Stimulated activated CD8-positive, alpha-beta memory T cell treated with anti-CD3 and anti-CD28 coated beads, Interleukin-2, amount 100 ng/mL, for 48 hours (primary cell): ENCODE measurements around the gene MRPL24.
"Not testable (repeated sequence)": the region's sequence is repeated elsewhere in the genome, so short reads cannot be mapped to it uniquely, and the experiment has no call there.

Source experiments
- DNase-seq, 2 donors: peaks; one replicate each; pipeline ENCODE4 v3.0.0-alpha.2; 2020; ENCODE audit warnings: low read depth in 2 of 2

MRPL24 gene

DNA sequence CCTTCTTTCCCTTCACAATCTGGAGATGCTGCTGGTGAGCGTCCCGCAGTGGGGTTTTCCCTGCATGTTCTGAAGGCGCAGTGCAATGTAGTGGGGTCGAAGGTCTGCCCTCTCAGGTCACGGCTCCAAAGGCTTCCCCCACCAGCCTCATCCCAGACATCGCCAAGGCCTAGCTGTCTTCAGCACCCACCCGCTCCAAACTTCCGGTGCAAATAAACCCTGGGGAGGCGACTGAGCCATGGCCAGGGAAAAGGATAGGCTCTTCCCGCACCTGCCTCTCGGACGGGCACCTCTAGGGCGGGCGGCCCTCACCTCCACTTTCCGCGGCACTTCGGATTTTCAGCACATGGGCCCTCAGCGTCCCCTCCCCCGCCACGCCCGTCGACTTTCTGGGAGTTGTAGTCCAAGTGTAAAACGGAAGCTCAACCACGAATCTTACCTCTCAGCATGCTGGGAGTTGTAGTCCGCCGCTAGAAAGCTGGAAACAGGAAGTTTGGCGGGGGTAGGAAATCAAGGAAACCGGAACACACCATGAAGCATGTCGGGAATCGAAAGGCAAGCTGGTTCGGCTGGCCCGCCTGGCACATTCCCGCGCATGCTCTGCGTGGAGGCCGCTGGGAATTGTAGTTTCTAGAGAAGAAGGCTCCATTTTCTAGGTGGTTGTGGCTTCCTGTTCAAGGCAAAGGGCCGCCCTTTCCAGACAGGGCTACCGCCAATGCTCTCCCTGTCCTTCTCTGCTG lies at the start of gene MRPL24:
MRPL24 (minus strand) TSS at position 348 of the 740 bp plus-strand sequence. CDS start 2,384 bp downstream, outside the sequence.
- peak; percentile 90 to 93 for DNase-seq

DNA sequence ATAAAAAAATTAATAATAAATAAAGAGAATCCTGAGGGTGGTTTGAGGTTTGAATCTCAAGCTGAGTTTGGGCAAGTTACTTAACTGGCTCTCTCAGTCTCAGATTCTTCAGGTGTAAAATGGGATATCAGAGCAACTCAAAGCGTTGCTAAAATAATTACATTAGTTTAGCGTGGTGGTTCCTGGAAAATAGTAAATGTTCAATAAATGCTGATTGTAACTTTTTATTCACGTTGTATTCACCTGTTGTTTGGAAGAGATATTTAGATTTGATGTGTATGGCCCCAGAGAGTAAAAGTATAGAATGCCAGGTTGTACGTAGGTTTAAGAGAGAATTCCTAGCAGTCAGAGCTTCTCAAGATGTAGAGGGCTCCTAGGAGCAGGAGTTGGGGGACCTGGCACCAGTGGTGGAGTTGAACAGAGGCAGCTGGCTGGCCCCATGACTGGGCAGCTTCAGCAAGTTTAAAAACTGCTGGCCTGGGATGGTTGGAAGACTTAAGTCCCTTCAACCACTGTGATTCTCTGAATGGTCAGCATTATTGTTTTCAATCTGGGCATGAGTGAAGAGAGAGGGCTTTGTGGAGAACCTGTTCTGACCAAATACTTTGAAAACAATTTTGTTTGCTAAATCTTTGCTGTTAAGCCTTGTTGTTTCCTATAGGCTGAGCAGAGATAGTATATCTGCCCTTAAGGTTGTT lies 48.9 kb upstream of the MRPL24 start:
- no peak for DNase-seq

DNA sequence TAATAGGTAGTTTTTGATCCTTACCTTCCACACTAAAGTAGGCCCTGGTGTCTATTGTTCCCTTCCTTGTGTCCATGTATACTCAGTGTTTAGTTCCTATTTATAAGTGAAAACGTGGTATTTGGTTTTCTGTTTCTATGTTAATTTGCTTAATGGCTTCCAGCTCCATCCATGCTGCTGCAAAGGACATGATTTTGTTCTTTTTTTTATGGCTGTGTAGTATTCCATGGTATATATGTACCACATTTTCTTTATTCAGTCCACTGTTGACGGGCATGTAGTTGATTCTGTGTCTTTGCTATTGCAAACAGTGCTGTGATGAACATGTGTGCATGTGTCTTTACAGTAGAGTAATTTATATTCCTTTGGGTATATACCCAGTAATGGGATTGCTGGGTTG lies 47.2 kb upstream of the MRPL24 start:
- no peak for DNase-seq

DNA sequence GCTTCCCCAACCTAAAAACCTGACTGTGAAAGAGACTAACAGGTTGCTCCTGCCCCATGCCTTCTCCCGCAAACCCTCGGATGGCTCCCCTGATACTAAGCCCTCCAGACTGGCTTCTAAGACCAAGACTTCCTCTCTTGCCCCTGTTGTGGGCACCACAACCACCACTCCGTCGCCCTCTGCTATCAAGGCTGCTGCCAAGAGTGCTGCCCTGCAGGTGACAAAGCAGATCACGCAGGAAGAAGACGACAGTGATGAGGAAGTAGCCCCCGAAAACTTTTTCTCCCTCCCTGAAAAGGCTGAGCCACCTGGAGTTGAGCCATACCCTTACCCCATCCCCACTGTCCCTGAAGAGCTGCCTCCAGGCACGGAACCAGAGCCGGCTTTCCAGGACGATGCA lies 45.8 kb upstream of the MRPL24 start:
- DNase-seq: no peak

DNA sequence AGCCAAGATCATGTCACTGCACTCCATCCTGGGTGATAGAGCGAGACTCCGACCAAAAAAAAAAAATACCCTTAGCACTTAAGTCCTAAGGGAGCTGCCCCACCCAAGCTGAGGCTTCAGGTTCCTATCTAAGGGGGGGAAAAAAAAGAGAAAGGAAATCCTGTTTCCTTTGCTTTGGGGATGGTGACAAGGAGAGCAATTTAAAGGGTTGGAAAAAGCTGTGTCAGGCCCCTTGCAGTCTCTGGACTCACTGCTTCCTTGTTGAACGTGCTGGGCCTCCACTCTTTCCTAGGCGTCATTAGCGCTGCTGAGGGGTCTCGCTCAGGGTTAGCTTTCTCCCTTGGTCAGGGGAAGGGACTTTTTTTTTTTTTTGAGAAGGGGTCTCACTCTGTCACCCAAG lies 44.6 kb upstream of the MRPL24 start:
- no peak for DNase-seq

DNA sequence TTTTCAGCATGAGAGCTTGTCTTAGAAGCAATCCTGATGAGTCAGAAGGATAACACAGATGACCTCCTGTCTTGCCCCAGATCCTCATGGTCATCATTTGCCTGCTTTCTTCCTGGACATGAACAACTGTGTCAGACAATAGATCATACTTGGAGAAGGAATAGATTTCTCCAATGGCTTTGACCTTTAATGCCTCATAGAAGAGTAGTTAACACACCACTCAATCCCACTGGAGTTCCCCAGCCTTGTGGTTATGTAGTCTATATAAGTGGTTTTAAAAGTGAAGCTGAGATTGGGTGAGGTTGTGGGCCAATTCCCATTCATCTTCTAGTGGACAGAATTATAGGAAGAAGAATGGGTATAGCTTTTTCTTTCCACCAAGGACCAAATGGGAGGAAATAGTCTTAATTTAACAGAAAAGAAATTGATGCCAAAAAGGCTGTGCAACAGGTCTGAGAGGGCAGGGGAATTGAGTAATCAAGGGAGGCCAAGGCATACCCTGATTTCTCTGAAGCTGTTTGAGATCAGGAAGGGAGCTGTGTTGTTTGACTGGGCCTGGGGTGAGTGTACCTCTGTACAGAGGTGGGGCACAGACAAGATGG lies 40.8 kb upstream of the MRPL24 start:
- DNase-seq: no peak

DNA sequence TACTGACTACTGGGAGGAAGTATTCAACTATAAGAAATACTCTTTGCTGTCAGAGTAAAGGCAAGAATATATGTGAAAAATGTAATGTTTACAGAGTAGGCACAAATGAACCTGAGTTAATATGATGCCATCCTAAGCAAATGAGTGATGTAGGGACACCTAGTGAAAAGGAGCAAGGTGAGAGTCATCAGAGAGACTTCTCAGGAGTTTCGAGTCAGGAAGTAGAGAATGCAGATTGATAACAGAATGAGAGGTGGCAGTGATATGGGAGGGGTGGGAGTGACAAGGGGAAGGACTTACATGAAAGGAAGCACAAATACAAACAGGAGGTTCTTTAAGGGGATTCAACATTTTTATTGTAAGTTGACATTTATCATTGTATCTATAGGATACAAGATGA lies 36.7 kb upstream of the MRPL24 start:
- no peak for DNase-seq

DNA sequence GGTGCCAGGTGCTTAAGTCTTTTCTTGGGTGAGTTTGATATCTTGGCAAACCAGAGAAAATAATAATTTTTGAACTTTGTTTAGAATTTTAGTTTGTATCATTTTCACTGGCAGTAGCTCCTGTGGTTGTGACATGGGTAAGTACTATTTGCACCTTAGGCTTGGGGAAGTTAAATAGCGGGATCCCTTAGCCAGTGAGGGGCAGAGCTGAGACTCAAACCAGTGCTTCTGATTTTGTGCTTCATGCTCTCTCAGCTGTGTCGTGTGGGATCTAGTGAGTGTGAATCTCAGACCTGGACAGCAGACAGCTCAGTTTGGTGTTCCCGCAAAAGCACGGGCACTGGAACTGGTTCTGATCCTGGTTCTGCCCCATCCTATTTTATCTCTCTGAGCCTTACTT lies 36.1 kb upstream of the MRPL24 start:
- no peak for DNase-seq

DNA sequence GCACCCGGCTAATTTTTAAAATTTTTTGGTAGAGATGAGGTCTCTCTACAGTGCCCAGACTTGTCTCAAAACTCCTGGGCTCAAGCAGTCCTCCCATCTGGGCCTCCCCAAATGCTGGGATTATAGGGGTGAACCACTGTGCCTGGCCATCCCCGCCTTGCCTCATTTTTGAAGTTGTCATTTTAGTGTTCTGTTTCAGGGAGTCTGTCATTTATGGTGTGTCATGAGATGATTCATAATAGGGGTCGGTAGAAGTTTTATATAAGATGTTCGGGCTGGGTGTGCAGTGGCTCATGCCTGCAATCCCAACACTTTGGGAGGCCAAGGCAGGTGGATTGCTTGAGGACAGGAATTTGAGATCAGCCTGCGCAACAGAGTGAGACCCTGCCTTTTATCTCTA lies 34.9 kb upstream of the MRPL24 start:
- DNase-seq: no peak

DNA sequence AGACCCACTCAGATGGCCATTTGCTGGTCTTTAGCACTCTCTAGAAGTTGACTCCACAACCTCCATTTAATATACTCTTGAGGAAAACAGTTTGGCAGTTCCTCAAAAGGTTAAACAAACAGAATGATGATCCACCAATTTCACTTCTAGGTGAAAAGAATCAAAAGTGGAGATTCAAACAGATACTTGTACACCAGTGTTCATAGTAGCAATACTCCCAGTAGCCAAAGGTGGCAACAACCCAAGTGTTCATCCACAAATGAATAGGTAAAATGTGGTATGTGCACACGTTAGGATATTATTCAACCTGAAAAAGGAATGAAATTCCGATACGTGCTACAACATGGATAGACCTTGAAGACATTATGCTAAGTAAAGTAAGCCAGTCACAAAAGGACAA lies 32.7 kb upstream of the MRPL24 start:
- no peak for DNase-seq

DNA sequence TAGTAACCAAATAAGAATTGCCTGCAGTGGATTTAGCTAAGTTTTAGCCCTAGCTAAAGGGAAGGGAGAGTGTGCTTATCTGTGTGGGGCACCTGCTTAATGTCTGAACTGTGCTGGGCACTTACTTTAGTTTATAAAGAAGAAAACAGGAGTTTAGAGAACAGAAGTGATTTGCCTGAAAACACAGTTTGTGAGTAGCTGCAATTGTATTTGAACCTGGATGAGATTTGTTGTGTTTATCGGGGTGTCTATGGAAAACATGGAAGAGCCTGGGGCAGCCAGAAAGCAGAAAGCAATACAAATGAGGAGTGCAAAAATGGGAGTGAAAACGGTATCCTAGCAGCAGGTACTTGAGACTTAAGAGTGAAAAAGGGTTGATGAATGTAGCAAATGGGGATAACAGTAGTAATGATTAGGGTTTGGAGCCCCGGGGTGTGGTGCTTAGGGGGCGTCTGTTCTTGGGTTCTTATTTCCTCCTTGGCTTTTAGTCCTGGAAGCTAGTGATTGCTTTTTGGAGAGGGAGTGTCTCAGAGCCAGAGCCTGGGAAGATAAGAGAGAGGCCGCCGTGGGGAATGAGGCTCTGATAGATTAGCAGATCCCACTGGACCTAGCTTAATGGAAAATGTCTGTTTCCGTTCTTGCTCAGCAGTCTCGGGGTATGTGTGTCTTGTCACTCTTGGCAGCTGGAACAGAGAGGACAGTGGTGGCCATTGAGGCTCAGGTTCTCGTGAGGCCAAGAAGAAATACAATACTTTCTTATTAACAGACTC lies 32.0 kb upstream of the MRPL24 start:
- no peak for DNase-seq

DNA sequence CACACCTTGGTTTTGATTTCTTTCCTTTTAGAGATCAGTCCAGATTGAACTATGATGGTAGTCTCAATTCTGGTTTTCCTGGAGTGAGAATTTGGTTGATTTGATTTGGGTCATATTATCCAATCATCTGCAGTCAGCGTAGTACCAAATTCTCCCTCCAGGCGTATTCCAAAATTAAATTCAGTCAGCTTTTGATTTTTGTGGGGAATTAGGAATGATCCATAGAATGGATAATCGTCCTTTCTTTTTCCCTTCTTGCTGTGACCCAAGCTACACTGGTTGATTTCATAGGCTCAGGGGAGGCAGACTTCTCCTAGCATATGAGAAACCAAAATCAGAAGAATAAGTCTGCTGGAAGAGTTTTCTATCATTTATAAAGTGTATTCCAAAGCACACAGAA lies 31.3 kb upstream of the MRPL24 start:
- no peak for DNase-seq

DNA sequence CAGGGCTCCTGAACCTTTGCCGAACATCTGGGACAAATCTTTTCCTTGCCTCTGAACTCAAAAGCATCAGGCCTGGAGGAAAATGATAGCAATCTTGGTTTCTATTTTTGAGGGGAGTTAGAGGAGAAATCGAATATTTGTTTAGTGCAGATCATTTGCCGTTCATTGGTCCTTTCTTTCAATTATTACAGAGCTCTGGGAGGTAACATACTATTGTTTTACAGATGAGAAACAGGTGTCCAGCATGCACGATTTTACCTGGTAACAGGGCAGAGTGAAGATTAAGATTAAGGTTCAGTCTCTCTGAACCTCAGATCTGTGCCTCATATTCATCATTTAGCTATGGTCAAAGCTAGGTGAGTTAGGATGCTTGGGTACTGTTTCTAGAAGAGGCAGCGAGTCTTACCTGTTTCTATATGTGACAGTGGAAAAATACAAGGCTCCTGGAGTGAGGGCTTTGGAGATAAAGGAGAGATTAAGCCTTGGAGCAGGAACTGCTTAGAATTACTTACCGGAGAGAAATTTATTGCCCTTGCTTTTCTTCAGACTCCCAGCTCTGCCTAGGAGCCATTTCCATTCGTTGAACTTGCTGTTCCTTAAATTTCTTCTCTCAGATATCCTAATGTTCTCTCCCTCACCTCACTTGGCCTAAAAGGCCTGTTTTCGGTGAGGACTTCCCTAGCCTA lies 27.9 kb upstream of the MRPL24 start:
- DNase-seq: no peak

DNA sequence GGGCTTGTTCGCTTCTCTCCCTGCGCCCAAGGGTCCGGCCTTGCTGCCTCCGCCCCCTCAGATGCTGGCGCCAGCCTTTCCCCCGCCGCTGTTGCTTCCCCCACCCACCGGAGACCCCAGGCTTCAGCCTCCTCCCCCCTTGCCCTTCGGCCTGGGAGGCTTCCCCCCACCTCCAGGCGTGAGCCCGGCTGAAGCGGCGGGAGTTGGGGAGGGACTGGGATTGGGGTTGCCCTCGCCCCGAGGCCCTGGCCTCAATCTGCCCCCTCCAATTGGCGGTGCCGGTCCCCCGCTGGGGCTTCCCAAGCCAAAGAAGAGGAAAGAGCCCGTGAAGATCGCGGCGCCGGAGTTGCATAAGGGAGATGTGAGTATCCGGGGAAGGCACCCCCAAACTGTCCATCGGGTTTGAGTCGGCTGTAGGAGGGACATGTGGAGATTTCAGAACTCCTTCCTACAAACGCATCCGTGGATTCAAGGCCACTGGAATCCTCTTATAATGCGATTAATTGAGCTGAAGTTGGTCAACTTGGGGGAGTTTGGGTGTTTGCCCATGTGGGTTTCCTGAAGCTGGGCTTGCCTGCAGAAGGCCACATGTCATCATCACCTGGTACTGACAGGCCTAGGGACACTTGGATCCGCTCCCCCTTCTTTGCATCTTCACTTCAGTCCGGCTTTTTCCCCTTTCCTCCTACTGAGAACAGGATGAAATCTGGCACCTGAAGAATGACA lies 27.2 kb upstream of the MRPL24 start:
- no peak for DNase-seq

DNA sequence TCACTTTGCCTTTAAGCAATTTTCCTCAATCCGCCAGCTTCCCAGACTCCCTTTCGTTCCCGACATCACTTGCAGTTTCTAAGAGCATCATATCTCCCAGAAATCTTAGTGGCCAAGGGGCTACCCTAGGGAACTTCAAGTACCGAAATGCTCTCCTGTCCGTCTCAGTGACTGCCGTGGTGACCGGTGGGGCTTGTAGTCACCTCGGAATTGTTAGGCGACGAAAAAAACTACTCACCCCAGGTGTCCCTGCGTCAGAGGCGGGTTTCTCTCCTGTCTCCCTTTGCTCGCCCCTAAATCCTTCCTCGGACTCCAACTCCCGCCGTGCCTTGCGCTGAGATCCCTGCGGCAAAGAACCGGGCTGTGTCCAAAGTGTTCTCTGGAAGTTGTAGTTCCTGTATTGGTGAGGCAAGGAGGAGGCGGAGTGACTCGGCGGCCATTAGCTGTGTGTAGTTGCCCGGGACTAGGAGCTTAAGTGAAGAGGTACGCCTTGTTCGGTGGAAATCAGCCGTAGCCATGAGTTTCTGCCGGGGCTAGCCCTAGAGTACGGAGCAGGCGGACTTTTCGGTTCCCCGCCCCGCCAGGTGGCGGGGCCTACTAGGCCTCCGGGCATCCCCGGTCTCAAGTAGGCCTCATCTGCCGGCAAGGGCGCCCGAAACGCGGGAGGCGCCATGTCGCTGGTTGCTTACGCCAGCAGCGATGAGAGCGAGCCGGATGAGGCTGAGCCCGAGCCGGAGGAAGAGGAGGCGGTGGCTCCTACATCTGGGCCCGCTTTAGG lies 26.4 kb upstream of the MRPL24 start, which contains the start of gene PRCC:
PRCC (plus strand) TSS at position 435 of the 778 bp plus-strand sequence; CDS start at position 672, 237 bp downstream.
- DNase-seq: peak; percentile 88 to 92

DNA sequence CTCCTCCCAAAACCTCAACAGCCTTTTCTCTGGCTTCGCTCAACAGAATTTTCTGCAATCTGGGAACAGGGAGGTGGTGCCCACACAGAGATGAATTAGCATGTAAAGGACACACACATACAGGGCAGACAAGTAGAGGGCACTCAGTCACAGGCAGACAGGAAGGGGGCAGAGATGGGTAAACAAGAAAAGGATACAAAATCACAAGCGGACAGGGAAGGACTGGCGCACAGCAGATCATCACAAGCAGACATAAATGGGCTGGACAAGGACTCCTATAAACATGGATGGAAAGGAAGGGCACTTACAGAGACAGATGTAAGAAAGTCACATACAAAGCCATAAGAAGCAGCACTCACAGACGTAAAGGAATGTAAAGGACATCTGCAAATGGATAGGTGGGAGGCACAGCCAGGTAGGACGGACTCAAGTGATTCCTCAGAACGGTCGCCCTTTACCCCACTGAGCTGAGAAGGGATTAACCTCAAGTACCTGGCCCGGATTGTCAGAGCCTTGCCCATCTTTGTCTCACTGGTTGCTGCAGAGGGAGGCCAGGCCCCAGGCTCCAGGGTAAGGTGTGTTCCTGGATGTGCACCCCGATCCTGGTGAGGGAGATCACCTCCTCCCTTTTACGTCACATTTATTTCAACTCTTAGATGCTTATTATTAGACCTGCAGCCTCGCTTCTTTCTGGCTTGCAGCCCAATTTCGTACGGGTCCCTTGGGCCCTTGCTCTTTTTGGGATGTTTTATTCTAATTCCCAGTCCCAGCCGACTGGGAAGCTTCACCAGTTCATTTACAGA lies 25.6 kb upstream of the MRPL24 start:
- no peak for DNase-seq

DNA sequence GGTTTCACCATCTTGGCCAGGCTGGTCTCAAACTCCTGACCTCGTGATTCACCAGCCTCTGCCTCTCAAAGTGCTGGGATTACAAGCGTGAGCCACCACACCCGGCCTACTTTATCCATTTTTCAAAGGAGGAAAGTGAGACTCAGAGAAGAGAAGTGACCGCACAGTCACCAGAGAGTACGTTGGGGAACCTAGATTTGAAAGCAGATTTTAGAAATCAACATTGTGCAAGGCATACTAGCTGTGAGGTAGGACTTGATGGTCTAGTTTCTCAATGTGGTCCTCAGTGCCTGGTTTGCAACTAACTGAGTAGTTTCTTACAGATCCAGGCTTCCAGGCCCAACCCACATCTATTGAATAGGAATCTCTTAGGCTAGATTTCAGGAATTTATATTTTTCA lies 24.8 kb upstream of the MRPL24 start:
- DNase-seq: no peak

DNA sequence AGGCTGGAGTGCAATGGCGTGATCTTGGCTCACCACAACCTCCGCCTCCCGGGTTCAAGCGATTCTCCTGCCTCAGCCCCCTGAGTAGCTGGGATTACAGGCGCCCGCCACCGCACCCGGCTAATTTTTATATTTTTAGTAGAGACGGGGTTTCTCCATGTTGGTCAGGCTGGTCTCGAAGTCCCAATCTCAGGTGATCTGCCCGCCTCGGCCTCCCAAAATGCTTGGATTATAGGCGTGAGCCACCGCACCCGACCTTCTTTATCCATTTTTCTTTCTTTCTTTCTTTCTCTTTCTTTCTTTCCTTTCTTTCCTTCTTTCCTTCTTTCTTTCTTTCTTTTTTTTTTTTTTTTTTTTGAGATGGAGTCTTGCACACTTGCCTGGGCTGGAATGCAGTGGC lies 24.2 kb upstream of the MRPL24 start:
- DNase-seq: not testable (repeated sequence)

DNA sequence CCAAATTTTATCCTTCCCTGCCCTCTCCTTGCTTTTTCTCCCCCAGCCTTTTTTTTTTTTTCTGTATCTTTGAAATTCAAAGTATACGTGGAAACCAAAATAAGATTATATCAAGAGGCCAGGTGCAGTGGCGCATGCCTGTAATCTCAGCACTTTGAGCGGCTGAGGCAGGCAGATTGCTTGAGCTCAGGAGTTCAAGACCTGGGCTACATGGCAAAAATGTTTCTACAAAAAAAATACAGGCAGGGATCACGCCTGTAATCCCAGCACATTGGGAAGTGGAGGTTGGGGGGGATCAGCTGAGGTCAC lies 19.9 kb upstream of the MRPL24 start:
- no peak for DNase-seq
